Endothelial cell of umbilical vein (primary cell): Measurements from ENCODE around the gene TTC33.

ENCODE experiments used
- CTCF ChIP-seq, 2 donors: IDR thresholded peaks; 1 replicate in 1 of 2; 2 replicates in 1 of 2; pipeline ENCODE4 v1.5.1; 2011; ENCODE audit warnings: low read length in 2 of 2, mild to moderate bottlenecking in 2 of 2, moderate library complexity in 2 of 2, control low read depth in 1 of 2, inconsistent platforms in 1 of 2, low read depth in 1 of 2; ENCODE audit not compliant: insufficient read depth in 1 of 2; ENCODE audit errors: extremely low read depth in 1 of 2
- EZH2 ChIP-seq: IDR thresholded peaks from 2 replicates; pipeline ENCODE4 v1.6.1; 2012; ENCODE audit warnings: borderline replicate concordance, low read depth, mild to moderate bottlenecking, moderate library complexity, low read length, inconsistent platforms; ENCODE audit not compliant: severe bottlenecking
- GATA2 ChIP-seq: IDR thresholded peaks from 2 replicates; pipeline ENCODE4 v1.7.0; 2011; ENCODE audit warnings: low read depth, mild to moderate bottlenecking, moderate library complexity, mixed read lengths, low read length; ENCODE audit not compliant: insufficient read length, insufficient read depth
- JUN ChIP-seq: IDR thresholded peaks from 2 replicates; pipeline ENCODE4 v1.6.1; 2011; ENCODE audit warnings: borderline replicate concordance, low read depth; ENCODE audit not compliant: insufficient read length, insufficient read depth
- MYC ChIP-seq: IDR thresholded peaks from one replicate; pipeline ENCODE4 v1.6.1; 2011; ENCODE audit warnings: mild to moderate bottlenecking, low read depth, low read length
- POLR2A ChIP-seq: IDR thresholded peaks from 2 replicates; pipeline ENCODE4 v1.6.1; 2012; ENCODE audit warnings: low read depth, mild to moderate bottlenecking, control low read depth, low read length
- POLR2AphosphoS5 ChIP-seq: IDR thresholded peaks from 2 replicates; pipeline ENCODE4 v1.6.1; 2012; ENCODE audit warnings: low read depth, mild to moderate bottlenecking, control low read depth, low read length, moderate library complexity; ENCODE audit not compliant: insufficient read depth
- TF ChIP-seq, protein P1 (sequence below): IDR thresholded peaks from 2 replicates; pipeline ENCODE4 v1.6.1; 2011; ENCODE audit not compliant: insufficient read depth, insufficient read length

- TF ChIP-seq CTCF (IDR thresholded peaks at IDR 0.05; ENCODE audit: extremely low read depth in 1 of 2, insufficient read depth in 1 of 2, low read depth in 1 of 2, low read length in 2 of 2), result peak; percentile 25 to 52
- peak; percentile 35 for TF ChIP-seq POLR2AphosphoS5
- TF ChIP-seq, protein P1, sequence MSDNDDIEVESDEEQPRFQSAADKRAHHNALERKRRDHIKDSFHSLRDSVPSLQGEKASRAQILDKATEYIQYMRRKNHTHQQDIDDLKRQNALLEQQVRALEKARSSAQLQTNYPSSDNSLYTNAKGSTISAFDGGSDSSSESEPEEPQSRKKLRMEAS, result no peak
- TF ChIP-seq EZH2, result no peak
- TF ChIP-seq POLR2A, result no peak
- peak; percentile 22 for TF ChIP-seq GATA2
- no peak for TF ChIP-seq MYC
- TF ChIP-seq JUN, result no peak
These were observed 74.9 kb downstream of the TTC33 start for GRCh38 chr5:40680741-40681362.
